IMR-90 (cell line): ENCODE results near the gene SPATC1L.

Experiments used
- ELK1 ChIP-seq: fragments of 150-350 bp; IDR thresholded peaks from 2 replicates; pipeline ENCODE4 v1.6.1; 2016; ENCODE audit warnings: low read depth, mild to moderate bottlenecking, low read length, moderate library complexity, borderline replicate concordance
- MXI1 ChIP-seq: IDR thresholded peaks from 2 replicates; pipeline ENCODE4 v1.6.1; 2012; ENCODE audit warnings: low read depth, mild to moderate bottlenecking, low read length, moderate library complexity, borderline replicate concordance
- POLR2A ChIP-seq: IDR thresholded peaks from 2 replicates; pipeline ENCODE4 v1.6.1; 2012; ENCODE audit warnings: mild to moderate bottlenecking, low read depth, low read length
- RAD21 ChIP-seq: IDR thresholded peaks from 2 replicates; pipeline ENCODE4 v1.6.1; 2012; ENCODE audit warnings: low read length, improper control_type of control experiment
- TF ChIP-seq, protein P1 (sequence below): conservative IDR thresholded peaks from 2 replicates; pipeline ENCODE4 v1.5.1; 2012; ENCODE audit warnings: mild to moderate bottlenecking, low read depth, low read length, improper control_type of control experiment

DNA sequence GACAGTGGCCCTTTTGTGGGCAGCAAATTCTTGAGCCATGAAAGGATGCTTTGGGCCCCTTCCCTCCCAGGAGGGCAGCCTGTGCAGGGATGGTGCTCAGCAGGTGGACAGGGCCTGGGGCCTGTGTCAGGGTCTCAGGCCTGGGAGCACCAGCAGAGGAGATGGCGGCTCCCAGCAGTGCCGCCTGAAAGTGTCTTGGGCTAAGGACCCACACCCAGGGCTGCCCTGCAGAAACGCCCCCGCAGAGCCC lies 52.7 kb downstream of the SPATC1L start:
- TF ChIP-seq, protein P1, sequence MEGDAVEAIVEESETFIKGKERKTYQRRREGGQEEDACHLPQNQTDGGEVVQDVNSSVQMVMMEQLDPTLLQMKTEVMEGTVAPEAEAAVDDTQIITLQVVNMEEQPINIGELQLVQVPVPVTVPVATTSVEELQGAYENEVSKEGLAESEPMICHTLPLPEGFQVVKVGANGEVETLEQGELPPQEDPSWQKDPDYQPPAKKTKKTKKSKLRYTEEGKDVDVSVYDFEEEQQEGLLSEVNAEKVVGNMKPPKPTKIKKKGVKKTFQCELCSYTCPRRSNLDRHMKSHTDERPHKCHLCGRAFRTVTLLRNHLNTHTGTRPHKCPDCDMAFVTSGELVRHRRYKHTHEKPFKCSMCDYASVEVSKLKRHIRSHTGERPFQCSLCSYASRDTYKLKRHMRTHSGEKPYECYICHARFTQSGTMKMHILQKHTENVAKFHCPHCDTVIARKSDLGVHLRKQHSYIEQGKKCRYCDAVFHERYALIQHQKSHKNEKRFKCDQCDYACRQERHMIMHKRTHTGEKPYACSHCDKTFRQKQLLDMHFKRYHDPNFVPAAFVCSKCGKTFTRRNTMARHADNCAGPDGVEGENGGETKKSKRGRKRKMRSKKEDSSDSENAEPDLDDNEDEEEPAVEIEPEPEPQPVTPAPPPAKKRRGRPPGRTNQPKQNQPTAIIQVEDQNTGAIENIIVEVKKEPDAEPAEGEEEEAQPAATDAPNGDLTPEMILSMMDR, result no peak
- TF ChIP-seq RAD21, result no peak
- no peak for TF ChIP-seq ELK1
- no peak for TF ChIP-seq POLR2A
- no peak for TF ChIP-seq MXI1
